HUES64 (cell line): Measurements from ENCODE around the gene ST6GALNAC6.

ENCODE experiments used
- H3K27ac ChIP-seq: 2 replicates; pipeline ENCODE4 v1.7.0; 2013; ENCODE audit warnings: low read depth, low read length, inconsistent platforms
- H3K27me3 ChIP-seq: 2 replicates; pipeline ENCODE4 v1.6.1; 2013; ENCODE audit warnings: mild to moderate bottlenecking, low read length; ENCODE audit not compliant: insufficient read depth
- H3K36me3 ChIP-seq: 2 replicates; pipeline ENCODE4 v1.6.1; 2013; ENCODE audit warnings: mild to moderate bottlenecking, low read length; ENCODE audit not compliant: insufficient read depth
- H3K4me1 ChIP-seq: 2 replicates; pipeline ENCODE4 v1.6.1; 2013; ENCODE audit warnings: mild to moderate bottlenecking, low read length, moderate library complexity; ENCODE audit not compliant: insufficient read depth
- H3K4me3 ChIP-seq: 2 replicates; pipeline ENCODE4 v1.5.1; 2013; ENCODE audit warnings: mild to moderate bottlenecking, low read length, moderate library complexity
- H3K9ac ChIP-seq: 2 replicates; pipeline ENCODE4 v1.6.1; 2013; ENCODE audit warnings: mild to moderate bottlenecking, low read depth, low read length
- H3K9me3 ChIP-seq: 2 replicates; pipeline ENCODE4 v1.6.1; 2013; ENCODE audit warnings: low read depth, low read length; ENCODE audit not compliant: insufficient read depth
- WGBS: fragments of 150-250, 120-280 bp; methylation state at CpG from one replicate; pipeline ENCODE4 v1.1.7; 2013; ENCODE audit warnings: missing lambda C conversion rate; 5-methylcytosine and 5-hydroxymethylcytosine counted together

The ST6GALNAC6 gene

GRCh38 chr9:127923046-127923445 lies 23.6 kb upstream of the ST6GALNAC6 start:
- peaks cover 23% of the 10 kb centered on the region for H3K27me3 ChIP-seq
- 0 out of 2 replicates have a peak, but pooled peaks cover under 1% of the 10 kb centered on the region for H3K4me1 ChIP-seq
- no peak overlapping the region for H3K9ac ChIP-seq
- no peak overlapping the region for H3K4me3 ChIP-seq
- no peaks in the 10 kb centered on the region for H3K36me3 ChIP-seq
- H3K27ac ChIP-seq = no peak overlapping the region
- 48% methylated on average over 6 of the region's 6 CpGs for WGBS
- H3K9me3 ChIP-seq = no peaks in the 10 kb centered on the region

GRCh38 chr9:127921557-127922120 lies 22.2 kb upstream of the ST6GALNAC6 start:
- Histone ChIP-seq H3K27ac (no peak overlapping the region), H3K4me1 (peaks cover 3% of the 10 kb centered on the region; the same call in 1 of the 2 replicates), H3K36me3 (no peaks in the 10 kb centered on the region), H3K9me3 (no peaks in the 10 kb centered on the region), H3K9ac (no peak overlapping the region), H3K27me3 (peaks cover 16% of the 10 kb centered on the region), H3K4me3 (no peak overlapping the region)
- 16% methylated on average over 45 of the region's 45 CpGs for WGBS

GRCh38 chr9:127920794-127921193 lies 21.4 kb upstream of the ST6GALNAC6 start:
- Histone ChIP-seq H3K4me3 (no peak overlapping the region), H3K27me3 (peaks cover 16% of the 10 kb centered on the region), H3K9ac (no peak overlapping the region), H3K4me1 (peaks cover 7% of the 10 kb centered on the region; the same call in 1 of the 2 replicates), H3K9me3 (no peaks in the 10 kb centered on the region), H3K36me3 (no peaks in the 10 kb centered on the region), H3K27ac (no peak overlapping the region)
- WGBS = 91% methylated on average over 7 of the region's 7 CpGs

GRCh38 chr9:127919253-127919815 lies 19.9 kb upstream of the ST6GALNAC6 start:
- Histone ChIP-seq H3K36me3 (no peaks in the 10 kb centered on the region), H3K9ac (no peak overlapping the region), H3K4me1 (peaks cover 7% of the 10 kb centered on the region; the same call in 1 of the 2 replicates), H3K27me3 (peaks cover 18% of the 10 kb centered on the region), H3K4me3 (no peak overlapping the region), H3K9me3 (no peaks in the 10 kb centered on the region), H3K27ac (no peak overlapping the region)
- 79% methylated on average over 7 of the region's 8 CpGs for WGBS

GRCh38 chr9:127918183-127919107 lies 19.0 kb upstream of the ST6GALNAC6 start:
- H3K4me1 ChIP-seq = peaks cover 7% of the 10 kb centered on the region; the same call in 1 of the 2 replicates
- H3K27me3 ChIP-seq = peaks cover 18% of the 10 kb centered on the region
- H3K36me3 ChIP-seq = no peaks in the 10 kb centered on the region
- 87% methylated on average over 8 of the region's 8 CpGs for WGBS
- H3K4me3 ChIP-seq = no peak overlapping the region
- no peak overlapping the region for H3K27ac ChIP-seq
- no peak overlapping the region for H3K9ac ChIP-seq
- H3K9me3 ChIP-seq = no peaks in the 10 kb centered on the region

- Histone ChIP-seq H3K36me3 (no peaks in the 10 kb centered on the region), H3K27me3 (peaks cover 18% of the 10 kb centered on the region), H3K4me1 (peaks cover 7% of the 10 kb centered on the region; the same call in 1 of the 2 replicates), H3K4me3 (no peak overlapping the region), H3K9ac (no peak overlapping the region), H3K27ac (no peak overlapping the region), H3K9me3 (no peaks in the 10 kb centered on the region)
- 84% methylated on average over 6 of the region's 6 CpGs for WGBS
These were observed 18.2 kb upstream of the ST6GALNAC6 start for GRCh38 chr9:127917603-127918002.

- H3K27ac ChIP-seq = no peak within 1 kb of the TSS
- no peaks in the 10 kb centered on the region for H3K9me3 ChIP-seq
- H3K9ac ChIP-seq = peak within 1 kb of the TSS; percentile 64
- 4% methylated on average over 70 of the region's 71 CpGs for WGBS
- H3K27me3 ChIP-seq = peaks cover 18% of the 10 kb centered on the region
- no peaks in the 10 kb centered on the region for H3K36me3 ChIP-seq
- H3K4me3 ChIP-seq = peak within 1 kb of the TSS; percentile 90
- H3K4me1 ChIP-seq = peaks cover 7% of the 10 kb centered on the region; the same call in 1 of the 2 replicates
These were observed 17.5 kb upstream of the ST6GALNAC6 start, which contains the start of gene ST6GALNAC4 for GRCh38 chr9:127916720-127917581. TSS of gene ST6GALNAC4 (minus strand) at chr9:127917041. CDS start at chr9:127916419, 622 bp downstream.

GRCh38 chr9:127915801-127916719 lies 16.7 kb upstream of the ST6GALNAC6 start:
- H3K27me3 ChIP-seq = peaks cover 14% of the 10 kb centered on the region
- H3K4me3 ChIP-seq = peak overlapping the region; percentile 90
- 52% methylated on average over 27 of the region's 27 CpGs for WGBS
- H3K9me3 ChIP-seq = no peaks in the 10 kb centered on the region
- no peaks in the 10 kb centered on the region for H3K36me3 ChIP-seq
- H3K27ac ChIP-seq = no peak overlapping the region
- peaks cover 7% of the 10 kb centered on the region; the same call in 1 of the 2 replicates for H3K4me1 ChIP-seq
- H3K9ac ChIP-seq = peak overlapping the region; percentile 64

- no peaks in the 10 kb centered on the region for H3K36me3 ChIP-seq
- H3K9ac ChIP-seq = no peak overlapping the region
- peaks cover 12% of the 10 kb centered on the region for H3K27me3 ChIP-seq
- H3K4me1 ChIP-seq = peaks cover 7% of the 10 kb centered on the region; the same call in 1 of the 2 replicates
- H3K27ac ChIP-seq = no peak overlapping the region
- WGBS = 86% methylated on average over 5 of the region's 5 CpGs
- no peaks in the 10 kb centered on the region for H3K9me3 ChIP-seq
- no peak overlapping the region for H3K4me3 ChIP-seq
These were observed 15.9 kb upstream of the ST6GALNAC6 start for GRCh38 chr9:127915325-127915752.

GRCh38 chr9:127913682-127914081 lies 14.3 kb upstream of the ST6GALNAC6 start:
- peaks cover 12% of the 10 kb centered on the region for H3K27me3 ChIP-seq
- H3K36me3 ChIP-seq = no peaks in the 10 kb centered on the region
- no peak overlapping the region for H3K4me3 ChIP-seq
- no peaks in the 10 kb centered on the region for H3K9me3 ChIP-seq
- WGBS = 95% methylated on average over 11 of the region's 11 CpGs
- H3K9ac ChIP-seq = no peak overlapping the region
- no peak overlapping the region for H3K27ac ChIP-seq
- H3K4me1 ChIP-seq = peaks cover 7% of the 10 kb centered on the region; the same call in 1 of the 2 replicates
